Liver (tissue), 3 donors: ENCODE measurements around the gene TTC32.

Experiments
- ATF3 ChIP-seq: IDR thresholded peaks from 2 replicates; pipeline ENCODE4 v1.6.1; 2016; ENCODE audit warnings: antibody characterized with exemption
- CTCF ChIP-seq: fragments of 150-350 bp; IDR thresholded peaks from 2 replicates; pipeline ENCODE4 v1.5.1; 2017; ENCODE audit warnings: improper control_type of control experiment, low read depth, low read length; ENCODE audit not compliant: missing input control
- EGR1 ChIP-seq, 2 donors: IDR thresholded peaks; 2 replicates each; pipeline ENCODE4 v1.6.1; 2016 to 2018; ENCODE audit warnings: antibody characterized with exemption in 2 of 2, low read depth in 2 of 2
- GABPA ChIP-seq, 2 donors: IDR thresholded peaks in 1 of 2; conservative IDR thresholded peaks in 1 of 2; 2 replicates each; pipeline ENCODE4 v1.6.1; 2016; ENCODE audit warnings: antibody characterized with exemption in 2 of 2, mild to moderate bottlenecking in 1 of 2, moderate library complexity in 1 of 2
- JUND ChIP-seq, 2 donors: IDR thresholded peaks; 2 replicates each; pipeline ENCODE4 v1.6.1; 2016; ENCODE audit warnings: antibody characterized with exemption in 2 of 2
- MAX ChIP-seq: IDR thresholded peaks from 2 replicates; pipeline ENCODE4 v1.6.1; 2016; ENCODE audit warnings: antibody characterized with exemption
- RAD21 ChIP-seq, 2 donors: IDR thresholded peaks; 2 replicates each; pipeline ENCODE4 v1.6.1; 2016; ENCODE audit warnings: antibody characterized with exemption in 2 of 2, mild to moderate bottlenecking in 2 of 2
- ZBTB33 ChIP-seq: IDR thresholded peaks from 2 replicates; pipeline ENCODE4 v1.6.1; 2016; ENCODE audit warnings: antibody characterized with exemption
- donor health status: healthy.
- donor health status: healthy.

- TF ChIP-seq GABPA (IDR thresholded peaks at IDR 0.05 in 1 of 2, conservative IDR thresholded peaks at IDR 0.05 in 1 of 2) (no peak), CTCF (no peak), ZBTB33 (no peak), MAX (no peak), EGR1 (IDR thresholded peaks at IDR 0.05; ENCODE audit: low read depth in 2 of 2) (no peak), ATF3 (no peak), JUND (IDR thresholded peaks at IDR 0.05) (no peak), RAD21 (IDR thresholded peaks at IDR 0.05) (no peak)
Measured at GRCh38 chr2:19857806-19858205, 44.0 kb downstream of the TTC32 start.
